Stomach smooth muscle (tissue), 2 donors: ENCODE measurements around the gene SPTBN1.
A peak's percentile ranks its signal among the peaks of the same experiment; 100 is the strongest.

Experiments used
- H3K27ac ChIP-seq: one replicate; pipeline ENCODE4 v1.7.0; 2013; ENCODE audit warnings: mild to moderate bottlenecking, low read length, inconsistent platforms
- H3K27me3 ChIP-seq, 2 donors: one replicate each; pipeline ENCODE4 v1.7.0; 2013; ENCODE audit warnings: low read length in 2 of 2; ENCODE audit not compliant: insufficient read depth in 2 of 2, control insufficient read depth in 1 of 2
- H3K36me3 ChIP-seq, 2 donors: one replicate each; pipeline ENCODE4 v1.7.0; 2013; ENCODE audit warnings: low read length in 2 of 2; ENCODE audit not compliant: control insufficient read depth in 2 of 2, insufficient read depth in 2 of 2
- H3K4me1 ChIP-seq: one replicate; pipeline ENCODE4 v1.7.0; 2013; ENCODE audit warnings: low read length; ENCODE audit not compliant: control insufficient read depth, insufficient read depth
- H3K4me3 ChIP-seq, 2 donors: one replicate each; pipeline ENCODE4 v1.7.0; 2013; ENCODE audit warnings: low read length in 2 of 2
- H3K9ac ChIP-seq, 2 donors: one replicate each; pipeline ENCODE4 v1.7.0; 2013; ENCODE audit warnings: low read length in 2 of 2, mild to moderate bottlenecking in 1 of 2
- H3K9me3 ChIP-seq, 2 donors: one replicate each; pipeline ENCODE4 v1.7.0; 2013; ENCODE audit warnings: low read length in 2 of 2; ENCODE audit not compliant: control insufficient read depth in 2 of 2
- donor health status: healthy.
- donor health status: Pancreatic carcinoma.

Gene SPTBN1

GRCh38 chr2:54455563-54456361 is at the start of gene SPTBN1:
Gene SPTBN1 (plus strand): TSS chr2:54456327. CDS start chr2:54526419, 70,092 bp downstream.
- no peaks in the 10 kb centered on the region for H3K36me3 ChIP-seq
- no peaks in the 10 kb centered on the region for H3K9me3 ChIP-seq
- peak within 1 kb of the TSS; percentile 83 for H3K27ac ChIP-seq
- H3K27me3 ChIP-seq: no peaks in the 10 kb centered on the region
- H3K9ac ChIP-seq: peak within 1 kb of the TSS; percentile 79 to 86
- peak within 1 kb of the TSS; percentile 88 to 93 for H3K4me3 ChIP-seq
- H3K4me1 ChIP-seq: peaks cover 17% of the 10 kb centered on the region

GRCh38 chr2:54407693-54408092 is 48.4 kb upstream of the SPTBN1 start:
- Histone ChIP-seq H3K4me3 (no peak overlapping the region), H3K9me3 (no peaks in the 10 kb centered on the region), H3K9ac (no peak overlapping the region), H3K27me3 (no peaks in the 10 kb centered on the region), H3K36me3 (no peaks in the 10 kb centered on the region), H3K4me1 (no peaks in the 10 kb centered on the region), H3K27ac (no peak overlapping the region)

- Histone ChIP-seq H3K36me3 (no peaks in the 10 kb centered on the region), H3K9ac (no peak overlapping the region), H3K4me3 (no peak overlapping the region), H3K9me3 (no peaks in the 10 kb centered on the region), H3K4me1 (no peaks in the 10 kb centered on the region), H3K27me3 (no peaks in the 10 kb centered on the region), H3K27ac (no peak overlapping the region)
These were observed 47.8 kb upstream of the SPTBN1 start for GRCh38 chr2:54408288-54408687.

DNA sequence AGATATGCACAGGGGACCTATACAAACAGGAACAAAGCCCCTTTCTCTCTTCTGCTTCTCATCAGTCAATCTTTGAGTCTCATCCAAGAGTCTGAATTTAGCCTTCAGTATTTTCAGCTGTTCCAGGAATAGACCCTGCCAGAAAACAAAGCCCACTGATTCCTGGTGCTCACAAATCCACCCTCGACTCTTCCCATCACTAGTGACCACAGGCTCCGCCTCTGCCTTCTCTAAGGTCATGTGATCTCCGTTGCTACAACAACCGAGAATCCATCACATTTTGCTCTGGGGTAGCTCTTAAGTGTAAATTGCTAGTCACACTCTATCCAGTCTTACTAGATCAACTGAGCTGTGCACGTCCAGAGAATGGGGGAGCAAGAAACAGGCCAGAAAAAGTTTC is 46.4 kb upstream of the SPTBN1 start:
- H3K27ac ChIP-seq: no peak overlapping the region
- H3K9ac ChIP-seq: no peak overlapping the region
- no peak overlapping the region for H3K4me3 ChIP-seq

DNA sequence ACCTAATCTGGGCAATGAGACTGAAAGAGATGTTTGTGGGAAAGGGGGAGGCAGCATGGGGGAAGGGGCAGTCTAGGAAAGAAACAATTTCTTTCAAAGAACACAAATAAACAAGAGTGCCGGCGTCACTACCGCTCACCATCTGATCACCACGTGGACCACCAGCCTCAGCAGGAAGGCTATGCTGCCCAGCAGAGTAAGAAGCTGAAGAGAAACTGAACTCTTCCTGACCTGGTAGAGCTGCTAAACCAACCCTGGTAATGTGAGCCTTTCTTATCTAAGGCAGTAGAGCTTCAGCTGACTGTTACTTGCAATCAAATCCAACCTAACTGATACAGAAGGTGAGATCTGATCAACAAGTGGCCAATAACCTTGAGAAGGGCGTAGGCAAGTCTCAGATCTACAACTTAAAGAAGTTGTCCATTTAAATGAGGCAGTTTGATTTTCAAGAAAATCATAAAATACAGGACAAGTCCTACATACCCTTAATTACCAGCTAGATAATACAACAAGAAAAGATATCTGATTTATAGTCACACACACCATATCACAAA is 44.2 kb upstream of the SPTBN1 start:
- H3K36me3 ChIP-seq: no peaks in the 10 kb centered on the region
- no peaks in the 10 kb centered on the region for H3K27me3 ChIP-seq
- H3K9ac ChIP-seq: no peak overlapping the region
- no peak overlapping the region for H3K27ac ChIP-seq
- H3K9me3 ChIP-seq: no peaks in the 10 kb centered on the region
- H3K4me3 ChIP-seq: no peak overlapping the region
- H3K4me1 ChIP-seq: no peaks in the 10 kb centered on the region

More for the DNA sequence above, 46.4 kb upstream of the SPTBN1 start:
- H3K27me3 ChIP-seq: no peaks in the 10 kb centered on the region
- H3K36me3 ChIP-seq: no peaks in the 10 kb centered on the region
- H3K4me1 ChIP-seq: no peaks in the 10 kb centered on the region
- no peaks in the 10 kb centered on the region for H3K9me3 ChIP-seq

GRCh38 chr2:54416166-54416813 is 39.8 kb upstream of the SPTBN1 start:
- Histone ChIP-seq H3K4me3 (no peak overlapping the region), H3K36me3 (no peaks in the 10 kb centered on the region), H3K4me1 (peaks cover 4% of the 10 kb centered on the region), H3K27me3 (no peaks in the 10 kb centered on the region), H3K9me3 (no peaks in the 10 kb centered on the region), H3K9ac (no peak overlapping the region), H3K27ac (no peak overlapping the region)

- Histone ChIP-seq H3K27me3 (no peaks in the 10 kb centered on the region), H3K9ac (no peak overlapping the region), H3K4me3 (no peak overlapping the region), H3K4me1 (peaks cover 4% of the 10 kb centered on the region), H3K36me3 (no peaks in the 10 kb centered on the region), H3K9me3 (no peaks in the 10 kb centered on the region), H3K27ac (no peak overlapping the region)
These were observed 39.2 kb upstream of the SPTBN1 start for GRCh38 chr2:54416938-54417337.

GRCh38 chr2:54417577-54417976 is 38.5 kb upstream of the SPTBN1 start:
- H3K9me3 ChIP-seq: no peaks in the 10 kb centered on the region
- no peak overlapping the region for H3K4me3 ChIP-seq
- H3K4me1 ChIP-seq: peaks cover 4% of the 10 kb centered on the region
- no peaks in the 10 kb centered on the region for H3K27me3 ChIP-seq
- no peak overlapping the region for H3K9ac ChIP-seq
- no peak overlapping the region for H3K27ac ChIP-seq
- H3K36me3 ChIP-seq: no peaks in the 10 kb centered on the region

GRCh38 chr2:54419388-54419787 is 36.7 kb upstream of the SPTBN1 start:
- Histone ChIP-seq H3K9ac (no peak overlapping the region), H3K4me3 (no peak overlapping the region), H3K9me3 (no peaks in the 10 kb centered on the region), H3K27ac (no peak overlapping the region), H3K36me3 (no peaks in the 10 kb centered on the region), H3K4me1 (peaks cover 4% of the 10 kb centered on the region), H3K27me3 (no peaks in the 10 kb centered on the region)

- Histone ChIP-seq H3K27ac (no peak overlapping the region), H3K4me1 (peaks cover 4% of the 10 kb centered on the region), H3K9me3 (no peaks in the 10 kb centered on the region), H3K27me3 (no peaks in the 10 kb centered on the region), H3K4me3 (no peak overlapping the region), H3K36me3 (no peaks in the 10 kb centered on the region), H3K9ac (no peak overlapping the region)
These were observed 36.1 kb upstream of the SPTBN1 start for GRCh38 chr2:54419855-54420523.
